Measurements from ENCODE around the gene ZBTB49.
"Not testable (repeated sequence)": the region's sequence is repeated elsewhere in the genome, so short reads cannot be mapped to it uniquely, and the experiment has no call there.

The ZBTB49 gene

GRCh38 chr4:4326166-4326565 lies 36.1 kb downstream of the ZBTB49 start:
- DNase-seq: no peak

DNA sequence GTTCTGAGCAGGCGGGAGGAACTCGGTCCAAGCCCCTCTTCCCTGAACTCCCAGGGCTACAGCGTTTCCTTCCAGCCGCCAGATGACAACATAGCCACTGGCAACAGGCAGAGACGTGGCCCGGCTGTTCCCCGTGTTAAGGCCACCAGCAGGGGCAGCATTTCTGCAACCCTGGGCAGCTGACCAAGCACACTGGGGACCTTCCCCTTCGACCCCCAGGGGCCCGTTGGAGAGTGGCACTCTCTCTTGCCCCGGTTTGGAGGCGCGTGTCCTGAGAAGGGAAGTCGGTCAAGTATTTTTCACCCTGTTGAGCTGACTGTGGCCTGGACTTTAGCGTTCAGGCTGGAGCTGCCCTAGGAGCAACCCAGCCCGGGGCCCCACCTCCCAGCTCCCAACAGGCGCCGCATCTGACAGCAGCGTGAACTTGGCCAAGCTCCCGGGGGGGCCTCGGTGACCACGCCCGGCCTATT lies 37.6 kb downstream of the ZBTB49 start:
- DNase-seq: no peak

DNA sequence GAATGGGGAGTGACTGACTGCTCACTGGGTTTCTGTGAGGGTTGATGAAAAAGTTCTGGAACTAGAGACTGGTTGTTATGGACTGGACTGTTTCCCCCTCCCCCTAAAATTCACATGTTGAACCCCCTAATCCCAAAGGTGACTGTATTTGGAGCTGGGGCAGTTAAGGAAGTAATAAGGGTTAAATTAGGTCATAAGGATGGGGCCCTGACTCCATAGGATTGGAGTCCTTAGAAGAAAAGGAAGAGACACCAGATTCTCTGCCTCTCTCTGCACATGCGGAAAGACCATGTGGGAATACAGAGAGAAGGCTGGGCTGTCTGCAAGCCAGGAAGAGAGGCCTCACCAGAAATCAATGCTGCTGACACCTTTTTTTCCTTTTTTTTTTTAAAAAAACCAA lies 38.2 kb downstream of the ZBTB49 start:
- no peak for DNase-seq

DNA sequence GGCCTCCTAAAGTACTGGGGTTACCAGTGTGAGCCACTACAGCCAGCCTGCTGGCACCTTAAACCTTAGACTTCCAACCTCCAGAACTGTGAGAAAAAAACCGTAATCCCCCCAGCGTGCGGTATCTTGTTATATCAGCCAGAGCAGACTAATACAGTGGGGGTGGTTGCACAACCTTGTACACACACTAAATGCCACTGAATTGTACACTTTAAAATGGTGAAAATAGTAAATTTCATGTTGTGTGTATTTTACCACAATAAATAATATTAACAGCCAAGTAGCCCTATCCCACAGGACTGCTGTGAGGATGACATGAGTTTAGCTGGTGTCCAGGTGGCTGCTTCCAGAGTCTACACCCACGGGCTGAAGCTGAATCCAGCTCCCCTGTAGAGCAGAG lies 38.8 kb downstream of the ZBTB49 start:
- no peak for DNase-seq

GRCh38 chr4:4329496-4329895 lies 39.4 kb downstream of the ZBTB49 start:
- DNase-seq: no peak

- DNase-seq: no peak
Measured at GRCh38 chr4:4330794-4331193, 40.7 kb downstream of the ZBTB49 start.

DNA sequence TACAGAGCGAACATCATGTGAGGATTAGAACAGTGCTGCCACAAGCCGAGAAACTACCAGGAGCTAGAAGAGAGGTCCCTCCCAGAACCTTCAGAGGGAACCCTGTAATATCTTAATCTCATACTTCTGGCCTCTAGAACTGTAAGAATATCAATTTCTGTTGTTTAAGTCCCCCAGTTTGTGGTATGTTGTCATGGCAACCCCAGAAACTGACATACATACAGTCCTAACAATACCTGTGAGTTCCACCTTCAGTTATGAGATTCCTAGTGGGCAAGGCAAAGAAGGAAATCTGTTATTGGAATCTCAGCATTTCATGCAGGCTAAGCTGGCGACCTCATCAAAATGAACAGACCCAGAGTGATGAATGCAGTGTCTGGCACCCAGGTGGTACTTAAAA lies 42.5 kb downstream of the ZBTB49 start:
- DNase-seq: no peak

GRCh38 chr4:4333265-4333706 lies 43.2 kb downstream of the ZBTB49 start:
- no peak for DNase-seq

GRCh38 chr4:4334798-4335520 lies 44.9 kb downstream of the ZBTB49 start:
- DNase-seq: no peak

DNA sequence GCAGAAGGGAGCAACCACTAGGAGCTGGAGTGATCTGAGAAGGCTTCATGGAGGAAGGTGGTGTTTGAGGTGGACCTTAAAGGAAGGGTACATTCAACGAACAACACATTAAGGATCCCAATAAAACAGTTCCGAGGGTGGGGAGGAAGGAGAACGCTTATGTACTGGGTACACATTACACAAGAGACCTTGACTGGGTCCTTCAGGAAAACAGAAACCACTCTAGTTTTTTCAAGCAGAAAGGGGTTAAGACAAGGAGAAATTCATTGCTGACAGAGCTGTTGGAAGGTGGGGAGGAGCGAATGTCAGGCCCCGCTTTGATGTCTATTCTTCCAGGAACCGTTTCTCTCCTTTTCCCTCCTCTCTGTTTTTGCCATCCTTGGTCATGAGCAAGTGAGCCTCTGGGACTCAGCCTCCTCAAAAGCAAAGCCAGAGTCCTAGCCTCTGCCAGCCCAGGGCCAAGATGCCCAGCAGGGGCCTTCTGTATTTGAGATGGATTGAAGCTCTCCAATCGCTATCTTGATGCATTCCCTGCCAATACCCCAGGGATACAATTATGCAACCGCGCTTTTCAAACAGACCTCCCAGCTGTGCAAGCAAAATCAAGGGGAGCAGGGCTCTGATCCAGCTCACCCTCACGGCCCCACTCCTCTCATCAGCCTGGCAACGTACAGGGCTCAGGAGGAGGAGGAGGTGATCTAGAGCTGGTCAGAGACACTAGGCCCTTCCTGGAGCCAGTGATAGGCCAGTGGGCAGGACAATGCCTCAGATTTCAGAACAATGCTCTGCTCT lies 48.4 kb downstream of the ZBTB49 start:
- no peak for DNase-seq

GRCh38 chr4:4339504-4340085 lies 49.5 kb downstream of the ZBTB49 start:
- no peak for DNase-seq

GRCh38 chr4:4341861-4342650 lies 52.0 kb downstream of the ZBTB49 start:
- DNase-seq: no peak

- DNase-seq: no peak
Measured at GRCh38 chr4:4343038-4343437, 53.0 kb downstream of the ZBTB49 start.

DNA sequence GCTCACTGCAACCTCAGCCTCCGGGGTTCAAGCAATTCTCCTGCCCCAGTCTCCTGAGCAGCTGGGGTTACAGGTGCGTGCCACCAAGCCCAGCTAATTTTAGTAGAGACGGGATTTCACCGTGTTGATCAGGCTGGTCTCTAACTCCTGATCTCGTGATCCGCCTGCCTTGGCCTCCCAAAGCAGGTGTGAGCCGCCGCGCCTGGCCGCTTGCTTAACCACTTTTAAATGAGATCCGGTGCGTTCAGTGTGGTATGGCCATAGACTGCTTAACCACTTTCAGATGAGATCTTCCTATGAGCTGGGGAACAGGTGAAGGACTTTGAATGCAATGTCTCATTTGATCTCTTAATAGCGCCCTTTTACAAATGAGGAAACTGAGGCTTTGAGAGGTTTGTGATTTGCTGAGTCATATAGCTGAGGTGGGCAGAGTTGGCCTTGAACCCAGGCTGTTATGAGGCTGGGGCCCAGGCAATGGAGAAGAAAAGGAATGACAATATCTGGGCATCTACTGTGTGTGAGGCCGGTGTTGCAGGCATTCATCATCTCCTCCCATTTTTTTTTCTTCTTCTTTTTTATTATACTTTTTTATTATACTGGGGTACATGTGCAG lies 55.0 kb downstream of the ZBTB49 start:
- no peak for DNase-seq

GRCh38 chr4:4347585-4347984 lies 57.5 kb downstream of the ZBTB49 start:
- no peak for DNase-seq

DNA sequence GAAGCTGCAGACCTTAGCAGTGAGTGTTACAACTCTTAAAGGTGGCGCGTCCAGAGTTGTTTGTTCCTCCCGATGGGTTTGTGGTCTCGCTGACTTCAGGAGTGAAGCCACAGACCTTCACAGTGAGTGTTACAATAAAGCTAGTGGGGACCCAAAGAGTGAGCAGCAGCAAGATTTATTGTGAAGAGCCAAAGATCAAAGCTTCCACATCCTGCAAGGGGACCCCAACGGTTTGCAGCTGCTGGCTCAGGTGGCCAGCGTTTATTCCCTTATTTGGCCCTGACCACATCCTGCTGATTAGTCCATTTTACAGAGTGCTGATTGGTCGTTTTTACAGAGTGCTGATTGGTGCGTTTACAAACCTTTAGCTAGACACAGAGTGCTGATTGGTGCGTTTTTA lies 58.5 kb downstream of the ZBTB49 start:
- not testable (repeated sequence) for DNase-seq

GRCh38 chr4:4349867-4350266 lies 59.8 kb downstream of the ZBTB49 start:
- no peak for DNase-seq

- DNase-seq: no peak
Measured at GRCh38 chr4:4350909-4351308, 60.9 kb downstream of the ZBTB49 start.

DNA sequence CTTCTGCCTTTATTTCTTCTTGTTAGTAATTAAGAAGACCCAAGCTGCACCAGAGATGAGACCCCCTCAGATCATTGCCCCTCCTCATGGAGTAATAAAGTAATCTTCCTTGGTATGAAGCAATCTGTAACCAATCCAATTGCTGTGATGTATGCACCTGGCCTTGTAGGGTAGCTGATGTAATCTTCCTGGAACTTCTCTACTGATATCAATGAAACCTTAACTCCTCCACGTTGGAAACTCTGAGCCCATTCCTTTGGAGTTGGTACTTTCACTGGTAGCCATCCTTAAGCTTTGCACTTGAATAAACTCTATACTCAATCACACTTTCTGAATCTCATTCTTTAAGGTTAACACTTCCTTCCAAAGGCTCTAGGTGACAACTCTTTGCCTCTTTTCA lies 65.3 kb downstream of the ZBTB49 start:
- no peak for DNase-seq

DNA sequence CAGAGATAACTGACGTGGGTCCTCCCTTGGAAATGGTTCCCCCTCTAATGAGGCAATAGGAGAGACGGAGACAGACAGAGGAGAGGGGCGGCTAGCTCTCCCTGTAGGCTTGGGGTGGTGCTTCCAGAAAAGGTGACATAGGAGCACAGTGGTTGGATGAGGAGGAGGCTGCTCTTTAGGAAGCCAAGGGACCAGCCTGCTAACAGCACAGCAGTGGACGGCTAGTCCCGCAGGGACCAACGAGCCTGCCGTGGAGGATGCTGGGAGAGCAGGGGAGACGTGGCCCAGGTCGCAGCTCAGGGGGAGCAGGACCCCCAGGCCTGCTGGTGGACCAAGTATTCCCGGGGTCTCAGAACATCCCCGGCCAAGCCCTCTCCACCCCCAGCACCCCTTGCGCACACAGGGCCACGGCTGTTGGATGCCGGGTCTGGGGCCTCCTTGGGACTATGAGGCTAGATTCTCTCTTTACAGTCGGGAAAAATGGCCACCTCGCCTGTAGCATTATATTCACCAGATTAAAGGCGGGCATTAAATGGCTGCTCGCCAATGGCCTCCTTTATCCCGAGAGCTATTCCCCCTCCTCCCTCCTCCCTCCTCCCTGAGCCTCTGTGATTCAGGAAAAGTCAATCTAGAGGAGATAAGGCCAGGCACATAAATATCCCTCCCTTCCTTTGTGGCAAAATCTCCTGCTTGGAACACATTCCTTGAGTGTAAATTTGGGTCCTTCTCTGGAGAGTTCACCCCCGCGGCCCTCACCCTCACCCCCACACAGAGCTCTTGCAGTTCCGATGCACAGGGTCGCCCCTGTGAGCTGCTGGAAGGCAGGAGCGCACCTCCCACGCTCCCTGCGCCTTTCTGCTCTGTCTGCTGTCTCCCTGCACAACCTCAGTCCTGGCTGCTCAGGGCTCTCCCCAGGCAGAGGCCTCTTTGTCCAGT lies 66.3 kb downstream of the ZBTB49 start:
- DNase-seq: no peak

GRCh38 chr4:4358093-4358854 lies 68.2 kb downstream of the ZBTB49 start:
- DNase-seq: no peak

Data from NCI-H1048 (cell line).